ENCODE measurements around the gene TEX261. TPM values are rescaled to one million over a fixed set of nuclear protein-coding genes. Genes with fewer than 3 reads are reported as not detected.

The TEX261 gene
- total RNA-seq, 1 donor from 2014 or later: 63.3 TPM

DNA sequence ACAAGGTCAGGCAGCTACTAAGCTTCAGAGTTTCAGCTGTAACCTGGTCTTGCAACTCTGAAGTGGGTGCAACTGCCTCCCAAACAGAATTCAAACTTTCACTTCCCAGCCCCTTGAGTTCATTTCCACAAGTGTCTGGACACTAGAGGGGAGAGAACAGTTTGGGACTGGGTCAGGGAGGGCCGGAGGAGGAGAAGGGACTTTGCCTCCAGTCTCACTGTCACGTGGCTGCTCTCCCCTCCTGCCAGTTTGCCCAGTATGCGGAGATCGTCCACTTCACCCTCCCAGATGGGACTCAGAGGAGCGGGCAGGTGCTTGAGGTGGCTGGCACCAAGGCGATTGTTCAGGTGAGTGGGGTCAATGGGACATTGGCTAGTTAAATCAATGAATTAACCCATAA is 36.9 kb downstream of the TEX261 start:
- DNase-seq: no peak

DNA sequence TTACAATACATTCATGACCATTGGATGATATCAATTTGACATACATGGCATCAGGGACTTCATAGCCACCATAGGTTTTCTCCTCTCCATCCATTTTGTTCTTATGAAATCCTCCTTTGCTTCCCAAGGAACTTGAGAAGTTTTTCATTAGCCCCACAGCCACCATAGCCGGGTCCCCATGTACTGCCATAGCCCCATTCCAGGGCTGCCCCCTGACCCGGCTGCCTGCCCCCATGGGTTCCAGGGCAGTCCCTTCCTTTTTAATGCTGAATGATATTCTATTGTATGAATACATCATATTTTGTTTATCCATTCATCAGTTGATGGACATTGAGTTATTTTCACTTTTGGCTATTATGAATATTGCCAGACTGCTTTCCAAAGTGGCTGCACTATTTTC is 38.5 kb downstream of the TEX261 start:
- no peak for DNase-seq

DNA sequence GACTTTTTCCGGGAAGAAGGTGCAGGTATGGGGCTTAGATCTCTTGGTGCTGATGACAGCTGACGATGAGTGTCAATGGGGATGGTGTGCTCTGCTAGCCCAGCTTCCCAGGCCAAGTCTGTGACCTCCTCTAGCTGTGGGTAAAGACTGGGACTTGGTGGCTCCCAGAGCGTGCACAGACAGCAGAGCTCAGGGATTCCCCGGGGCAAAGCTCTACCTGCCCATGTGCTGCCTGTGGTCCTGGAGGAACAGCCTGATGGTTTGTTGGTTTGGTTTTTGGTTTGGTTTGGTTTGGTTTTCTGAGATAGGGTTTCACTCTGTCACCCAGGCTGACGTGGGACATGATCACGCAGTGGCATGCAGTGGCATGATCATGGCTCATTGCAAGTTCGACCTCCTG is 39.8 kb downstream of the TEX261 start:
- no peak for DNase-seq

DNA sequence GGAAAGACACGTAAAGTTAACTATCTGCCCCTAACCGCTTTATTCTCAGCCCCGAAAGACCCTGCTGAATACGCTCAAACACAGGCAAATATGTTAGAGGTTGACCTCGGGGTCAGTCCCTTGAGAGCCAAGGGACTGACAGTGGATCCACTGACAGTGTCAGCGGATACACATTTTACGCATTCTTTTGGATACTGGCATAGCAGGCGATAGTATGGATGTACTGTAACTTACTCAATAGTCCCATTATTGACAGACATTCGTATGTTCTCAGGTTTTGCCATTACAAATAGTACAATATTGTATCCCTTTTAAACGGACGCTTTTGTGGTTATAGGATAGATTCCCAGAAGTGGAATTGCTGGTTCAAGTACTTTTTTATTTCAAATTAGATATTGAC is 45.6 kb downstream of the TEX261 start:
- DNase-seq: no peak

DNA sequence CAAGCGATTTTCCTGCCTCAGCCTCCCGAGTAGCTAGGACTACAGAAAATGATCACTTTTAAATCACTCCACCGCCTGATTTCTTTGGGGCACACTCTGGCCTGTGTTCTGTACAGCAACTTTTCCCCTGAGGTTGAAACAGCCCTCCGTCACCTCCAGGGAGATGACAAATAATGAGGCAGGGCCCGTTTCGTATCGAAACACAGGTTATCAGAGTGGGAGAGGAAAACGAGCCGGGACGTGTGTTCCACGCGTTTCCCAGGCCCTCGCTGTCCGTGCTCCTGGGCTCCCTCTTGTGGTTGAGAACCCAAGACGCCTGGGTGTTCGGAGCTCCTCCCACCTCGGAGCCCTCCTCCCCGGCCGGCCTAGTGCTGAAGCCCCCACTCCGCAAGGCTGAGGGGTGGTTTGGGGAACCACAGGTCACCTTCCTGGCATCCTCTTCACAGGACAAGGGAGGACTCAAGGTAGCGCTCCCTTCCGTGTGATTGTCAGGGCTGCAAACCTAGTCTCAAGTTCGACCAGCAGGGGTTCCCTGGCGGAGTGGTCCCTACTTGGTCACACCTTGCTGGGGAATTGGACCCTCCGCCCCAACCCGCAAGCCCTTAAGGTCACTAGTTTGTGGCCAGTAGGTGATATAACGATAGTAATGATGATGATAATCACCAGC is 46.2 kb downstream of the TEX261 start:
- peak; percentile 91 for DNase-seq

DNA sequence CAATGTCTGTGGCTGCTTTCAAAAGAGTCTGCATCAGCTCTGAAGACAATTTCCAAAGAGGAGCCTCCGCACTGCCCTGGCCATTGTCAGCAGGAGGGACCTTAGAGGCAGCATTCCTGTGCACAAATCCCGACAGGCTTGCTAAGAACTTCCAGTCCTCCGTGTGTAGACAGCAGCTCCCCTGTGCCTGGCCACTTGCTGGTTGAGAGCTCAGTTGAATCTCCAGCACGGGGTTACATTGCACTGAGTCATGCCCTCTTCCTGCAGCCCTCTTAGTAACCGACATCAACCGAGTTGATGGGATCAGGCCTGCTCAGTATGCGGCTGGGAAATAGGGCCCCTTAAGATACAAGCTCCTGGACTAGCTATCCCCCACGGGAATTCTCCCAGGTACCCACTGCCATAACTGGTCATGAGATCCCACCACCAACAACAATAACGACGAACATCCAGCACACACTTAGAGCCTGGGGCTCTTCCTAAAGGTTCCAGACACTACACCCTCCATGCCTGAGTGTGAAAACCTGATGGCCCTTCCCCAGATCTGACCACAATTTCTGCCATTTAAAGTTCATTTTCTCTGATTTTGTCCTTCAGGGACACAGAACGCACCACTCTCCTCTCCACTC is 47.0 kb downstream of the TEX261 start:
- DNase-seq: no peak

DNA sequence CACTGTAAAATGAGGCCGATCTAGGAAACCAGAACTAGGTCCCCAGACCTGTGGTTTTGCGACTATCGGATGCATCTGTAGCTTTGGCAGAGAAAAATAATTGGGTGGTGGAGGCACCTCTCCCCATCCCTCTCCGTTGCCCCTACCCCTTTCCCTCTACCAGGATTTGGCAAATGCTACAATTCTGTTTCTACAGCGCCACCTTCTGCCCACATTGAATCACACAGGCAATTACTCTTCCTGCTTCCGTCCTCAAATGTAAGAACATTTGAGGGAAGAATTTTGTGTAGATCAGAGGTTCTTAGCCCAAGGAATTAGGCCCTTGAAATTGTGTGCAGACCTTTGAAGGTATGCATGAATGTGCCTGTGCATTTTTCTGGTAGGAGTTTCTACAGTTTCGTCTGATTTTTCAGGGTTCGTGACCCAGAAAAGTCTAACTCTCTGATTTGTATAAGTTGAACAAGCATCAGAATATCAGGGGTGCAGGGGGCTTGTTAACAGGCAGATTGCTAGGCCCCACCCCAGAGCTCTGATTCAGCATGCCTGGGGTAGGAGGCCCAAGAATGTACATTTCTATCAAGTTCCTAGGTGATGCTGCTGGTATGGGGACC is 47.7 kb downstream of the TEX261 start:
- peak; percentile 83 for DNase-seq

DNA sequence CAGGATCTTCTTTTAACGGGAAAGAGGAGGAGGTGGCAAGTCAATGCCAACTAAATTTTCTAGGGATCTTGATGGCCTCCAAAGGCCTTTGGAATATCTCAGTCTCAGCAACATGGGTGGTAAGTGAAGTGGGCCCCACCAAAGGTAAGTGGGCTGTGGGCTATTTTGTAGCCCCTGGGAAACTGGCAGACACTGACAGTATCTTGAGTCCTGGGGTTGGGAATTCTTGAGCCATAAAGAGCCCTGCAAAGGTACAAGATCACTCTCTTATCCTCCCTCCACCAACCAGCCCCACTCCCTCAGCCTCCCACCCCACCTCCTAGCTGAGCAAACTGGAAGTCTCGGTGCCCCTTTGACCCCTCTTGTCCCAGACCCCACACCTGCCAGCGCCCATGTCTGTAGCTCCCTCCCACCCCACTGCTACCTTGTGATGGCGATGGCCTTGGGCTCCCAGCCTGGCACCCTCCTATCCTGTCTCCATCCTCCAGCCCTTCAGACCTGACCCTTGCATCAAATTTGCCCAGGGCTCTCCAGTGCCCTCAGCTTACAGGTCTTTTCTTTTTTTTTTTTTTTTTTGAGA is 50.5 kb downstream of the TEX261 start:
- no peak for DNase-seq

DNA sequence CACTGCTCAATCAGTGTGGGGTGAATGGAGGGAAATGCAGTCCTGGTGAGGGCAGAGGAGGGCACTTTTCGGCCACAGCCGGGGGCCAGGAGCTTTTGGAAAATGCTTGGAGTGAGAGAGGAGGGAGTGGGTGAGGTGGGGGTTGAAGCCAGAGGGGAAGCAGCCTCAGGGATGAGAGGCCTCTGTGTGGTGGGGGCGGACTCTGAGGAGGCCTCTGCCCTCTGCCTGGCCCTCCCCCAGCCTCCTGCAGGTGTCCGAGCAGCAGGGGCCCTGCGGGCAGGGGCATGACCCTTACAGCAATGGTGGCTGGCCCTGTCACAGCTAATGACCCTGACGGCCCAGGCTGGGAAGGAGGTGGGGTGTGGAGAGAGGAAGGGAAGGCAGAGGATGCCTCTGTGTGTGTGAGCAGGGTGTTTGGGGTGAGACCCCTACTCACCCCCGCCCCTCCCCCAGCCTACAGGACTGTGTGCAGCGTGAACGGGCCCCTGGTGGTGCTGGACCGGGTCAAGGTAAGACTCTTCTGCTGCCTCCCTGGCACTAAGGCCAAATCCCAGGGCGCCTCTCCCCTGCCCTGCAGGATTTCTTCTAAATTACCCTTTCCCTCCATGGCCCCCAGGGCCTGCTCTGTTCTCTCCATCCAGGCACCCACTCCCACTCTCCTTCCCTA is 51.3 kb downstream of the TEX261 start:
- no peak for DNase-seq

DNA sequence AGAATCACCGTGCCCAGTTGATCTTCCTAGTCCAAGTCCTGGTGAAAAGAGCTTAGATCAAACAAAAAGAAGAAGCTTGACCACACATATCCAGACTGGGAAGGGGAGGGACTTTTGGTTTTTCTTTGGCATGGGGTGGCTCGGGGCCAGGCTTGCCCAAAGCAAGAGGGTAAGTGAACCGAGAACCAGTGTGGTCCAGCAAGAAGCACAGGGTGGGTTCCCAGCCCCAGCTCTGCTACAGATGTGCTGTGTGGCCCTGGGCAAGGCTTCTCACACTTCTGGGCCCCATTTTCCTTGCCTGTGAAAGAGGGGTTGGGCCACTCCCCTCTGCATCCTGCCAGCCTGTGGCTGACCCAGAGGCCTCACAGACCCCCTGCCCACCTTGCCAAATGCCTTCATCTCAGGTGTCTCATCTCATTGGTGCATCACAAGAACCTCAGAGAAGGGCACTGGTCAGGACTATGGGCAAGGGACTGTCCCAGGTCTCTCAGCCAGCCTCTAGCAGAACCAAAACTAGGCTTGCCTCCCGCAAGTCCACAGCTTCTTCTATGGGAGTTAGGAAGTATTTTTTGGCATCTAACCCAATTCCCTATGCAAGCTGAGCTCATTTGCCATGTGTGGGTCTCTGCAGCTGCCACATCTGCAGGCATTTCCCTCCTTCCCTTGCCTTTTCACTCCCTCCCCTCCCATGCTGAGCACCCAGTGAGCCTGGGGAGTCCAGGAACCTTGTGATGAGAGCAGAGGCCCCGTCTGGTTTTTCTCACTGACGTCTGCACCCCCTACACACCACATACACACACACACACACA is 52.1 kb downstream of the TEX261 start:
- DNase-seq: peak; percentile 74

DNA sequence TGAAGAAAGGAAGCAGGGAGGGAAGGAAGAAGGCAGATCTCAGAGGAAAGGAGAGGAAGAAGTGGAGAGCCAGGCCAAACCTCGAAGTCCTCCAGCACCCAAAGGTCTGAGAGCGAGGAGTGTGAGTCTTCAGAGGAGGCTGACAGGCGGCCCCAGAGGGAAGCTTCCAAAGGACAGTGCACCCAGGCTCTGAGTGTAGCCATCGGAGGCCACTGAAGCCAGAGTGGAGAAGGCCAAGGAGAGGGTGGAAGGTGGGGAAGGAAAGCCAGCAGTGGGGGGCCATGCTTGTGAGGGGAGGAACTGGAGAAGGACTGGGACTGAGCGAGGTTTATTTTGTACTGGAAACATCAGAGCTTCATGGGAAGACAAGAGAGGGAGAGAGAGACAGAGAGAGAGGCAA is 53.0 kb downstream of the TEX261 start:
- no peak for DNase-seq

DNA sequence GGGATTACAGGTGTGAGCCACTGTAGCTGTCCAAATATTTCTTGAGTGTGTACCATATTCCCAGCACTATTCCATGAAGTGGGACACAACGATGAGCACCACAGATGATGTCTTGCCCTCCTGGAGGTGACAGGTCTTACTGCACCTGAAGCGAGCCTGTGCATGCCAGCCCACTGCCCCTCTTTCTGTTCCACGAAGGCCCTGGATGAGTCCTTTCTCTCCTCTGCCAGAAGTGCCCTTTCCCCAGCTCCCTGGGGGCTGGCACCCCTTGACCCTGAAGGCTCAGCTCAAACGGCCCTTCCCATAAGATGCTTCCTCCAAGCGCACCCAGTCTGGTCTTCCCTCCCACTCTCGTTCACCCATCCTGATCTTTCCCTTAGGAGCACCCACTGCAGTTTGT is 53.5 kb downstream of the TEX261 start:
- no peak for DNase-seq

DNA sequence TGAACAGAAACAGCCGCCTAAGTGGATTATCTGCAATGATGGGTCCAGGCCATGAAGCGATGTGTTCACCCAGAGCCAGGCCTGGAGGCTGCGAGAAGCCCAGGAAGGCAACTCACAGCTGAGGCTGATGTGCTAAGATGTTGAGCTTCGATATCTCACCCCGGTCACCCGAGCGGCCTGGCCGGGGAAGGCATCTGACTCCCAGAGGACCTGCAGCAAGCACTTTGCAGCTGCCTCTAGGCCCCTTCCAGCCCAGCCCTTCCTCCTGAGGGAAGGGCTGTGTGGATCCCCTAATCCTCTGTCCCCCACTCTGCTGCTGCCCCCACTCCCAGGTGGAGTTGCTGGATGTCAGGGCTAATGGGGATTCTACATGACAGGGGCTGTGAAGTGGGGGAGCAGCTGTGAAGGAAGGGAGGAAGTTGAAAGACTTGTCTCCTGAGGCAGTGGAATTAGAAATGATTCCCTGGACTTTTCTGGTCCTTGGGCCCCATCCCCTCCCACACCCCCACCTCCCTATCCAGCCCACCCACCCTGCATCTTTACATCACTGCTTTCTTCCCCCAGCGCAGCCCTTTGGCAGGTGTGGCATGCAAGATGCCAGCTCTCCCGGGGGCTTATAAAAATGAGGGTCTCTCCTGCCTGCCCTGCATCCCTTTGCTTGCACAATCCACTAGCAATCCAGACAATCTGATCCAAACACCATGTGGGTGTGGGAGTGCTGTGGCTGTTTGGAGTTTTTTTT is 54.7 kb downstream of the TEX261 start:
- DNase-seq: no peak

DNA sequence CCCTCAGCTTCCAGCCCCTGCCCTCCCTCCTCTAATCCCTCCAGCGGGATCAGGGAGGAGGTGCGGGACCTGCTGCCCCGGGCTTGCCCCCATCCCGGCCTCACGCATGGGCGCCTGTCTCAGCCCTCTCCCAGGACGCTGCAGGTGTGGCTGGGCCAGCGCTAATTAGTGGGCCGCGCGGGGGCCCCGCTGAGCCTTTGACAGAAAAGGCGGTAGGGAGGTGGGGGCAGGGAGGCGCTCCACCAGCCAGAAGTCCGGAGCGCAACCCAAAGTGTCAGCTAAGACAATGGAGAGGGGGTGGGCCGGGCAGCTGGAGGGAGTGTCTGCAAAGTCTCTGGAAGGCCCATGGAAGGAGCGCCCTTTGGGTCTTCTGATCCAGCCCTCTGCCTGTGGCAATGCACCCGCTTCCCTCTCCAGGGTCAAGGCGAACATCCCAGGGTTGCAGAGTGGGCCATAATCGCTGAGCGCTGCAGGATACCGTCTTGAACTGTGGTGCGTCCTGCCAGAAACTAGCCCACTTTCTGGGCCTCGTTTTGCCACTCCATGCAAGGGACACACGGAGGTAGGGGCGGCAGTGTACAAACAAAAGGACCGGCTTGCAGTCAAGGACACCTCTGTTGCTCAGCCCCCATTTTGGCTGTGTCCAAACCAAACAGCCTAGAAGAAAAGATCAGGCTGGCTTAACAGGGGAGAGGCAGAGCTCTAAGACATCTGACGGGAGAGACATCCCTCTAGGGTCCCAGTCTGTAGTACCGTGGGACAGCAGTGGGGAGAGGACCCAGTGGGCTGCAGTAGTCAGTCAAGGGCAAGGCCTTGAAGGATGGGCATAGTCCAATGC is 55.5 kb downstream of the TEX261 start:
- no peak for DNase-seq

DNA sequence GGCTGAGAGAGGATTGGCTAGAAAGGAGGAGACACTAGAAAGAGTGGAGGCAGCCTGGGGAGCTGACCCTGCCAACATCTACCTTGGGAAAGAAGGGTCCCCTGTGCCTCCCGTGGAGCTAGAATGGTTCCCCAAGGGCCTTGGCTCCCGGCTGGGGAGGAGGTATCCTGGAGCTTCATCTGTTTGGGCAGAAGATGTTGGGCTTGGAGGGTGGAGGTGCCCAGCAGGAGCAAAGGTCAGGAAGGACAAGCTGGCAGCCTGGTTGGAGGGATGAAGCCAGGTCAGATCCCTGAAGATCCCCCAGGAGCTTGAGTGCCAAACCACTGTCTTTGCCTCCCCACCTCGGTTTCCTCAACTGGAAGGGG is 56.1 kb downstream of the TEX261 start:
- no peak for DNase-seq

DNA sequence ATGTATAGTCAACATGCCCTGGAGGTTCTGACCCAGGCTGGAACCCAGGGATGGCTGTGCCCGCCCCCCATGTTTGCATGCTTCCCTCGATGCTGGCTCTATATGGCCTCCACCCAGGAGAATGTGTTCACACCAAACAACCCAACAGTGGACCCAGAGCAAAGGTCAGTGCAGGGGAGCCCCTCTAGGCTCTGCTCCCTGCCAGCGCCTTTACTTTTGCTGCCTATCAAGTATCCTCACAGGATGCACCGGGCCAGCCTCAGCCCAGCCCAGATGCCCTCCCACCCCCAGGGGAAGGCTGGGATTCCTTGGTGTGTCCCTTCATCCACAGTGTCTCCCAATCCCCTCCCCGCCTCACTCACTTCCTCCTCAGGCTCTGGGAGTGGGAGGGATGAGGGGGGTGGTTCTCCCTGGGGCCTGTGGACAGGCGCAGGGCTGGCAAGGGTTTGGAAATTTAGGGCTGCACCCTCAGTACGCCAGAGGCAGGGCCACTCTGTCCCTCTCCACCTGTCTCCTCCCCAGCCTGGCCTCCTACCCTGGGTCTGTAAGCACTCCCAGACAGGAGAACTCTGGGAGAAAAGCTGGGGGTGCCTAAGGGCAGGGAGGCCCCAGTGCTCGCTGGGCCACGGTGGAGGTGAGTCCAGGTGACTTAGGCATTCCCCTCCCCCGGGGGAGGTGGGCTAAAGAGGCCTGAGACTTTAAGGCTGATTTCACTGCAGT is 56.6 kb downstream of the TEX261 start:
- no peak for DNase-seq

DNA sequence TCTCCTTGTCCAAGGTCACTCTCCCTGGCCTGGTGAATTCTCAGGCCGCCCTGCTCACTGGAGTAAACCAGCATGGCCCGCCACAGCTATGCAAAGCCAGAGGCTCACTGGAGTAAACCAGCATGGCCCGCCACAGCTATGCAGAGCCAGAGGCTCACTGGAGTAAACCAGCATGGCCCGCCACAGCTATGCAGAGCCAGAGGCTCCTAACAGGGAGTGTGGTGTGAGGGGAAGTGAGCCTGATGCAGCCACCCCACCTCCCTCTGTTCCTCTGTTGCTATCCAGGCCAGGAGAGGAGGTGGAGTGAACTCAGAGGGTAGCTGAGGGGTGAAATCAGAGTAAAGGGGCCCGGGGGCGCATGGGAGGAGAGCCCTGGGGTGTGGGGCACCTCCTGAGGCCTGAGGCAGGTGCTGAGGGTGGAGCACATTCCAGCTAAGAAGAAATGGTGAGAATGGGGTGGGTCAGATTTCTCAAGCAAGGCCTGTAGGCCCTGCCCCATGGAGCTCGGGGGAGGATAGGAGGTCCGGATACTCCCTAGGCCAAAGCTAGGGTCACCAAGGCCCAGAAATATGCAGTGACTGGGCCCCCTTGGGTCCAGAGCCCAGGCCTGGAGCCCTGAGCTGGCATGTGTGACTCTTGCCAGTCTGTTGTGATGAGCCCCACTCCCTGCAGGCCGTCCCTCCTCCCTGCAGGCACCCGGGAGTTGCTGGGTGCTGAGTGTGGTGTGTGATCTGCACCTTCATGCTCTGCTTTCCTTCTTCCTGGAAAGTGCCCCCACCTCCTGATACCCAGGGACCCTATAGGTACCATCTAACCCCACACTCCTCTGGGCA is 57.5 kb downstream of the TEX261 start:
- no peak for DNase-seq

DNA sequence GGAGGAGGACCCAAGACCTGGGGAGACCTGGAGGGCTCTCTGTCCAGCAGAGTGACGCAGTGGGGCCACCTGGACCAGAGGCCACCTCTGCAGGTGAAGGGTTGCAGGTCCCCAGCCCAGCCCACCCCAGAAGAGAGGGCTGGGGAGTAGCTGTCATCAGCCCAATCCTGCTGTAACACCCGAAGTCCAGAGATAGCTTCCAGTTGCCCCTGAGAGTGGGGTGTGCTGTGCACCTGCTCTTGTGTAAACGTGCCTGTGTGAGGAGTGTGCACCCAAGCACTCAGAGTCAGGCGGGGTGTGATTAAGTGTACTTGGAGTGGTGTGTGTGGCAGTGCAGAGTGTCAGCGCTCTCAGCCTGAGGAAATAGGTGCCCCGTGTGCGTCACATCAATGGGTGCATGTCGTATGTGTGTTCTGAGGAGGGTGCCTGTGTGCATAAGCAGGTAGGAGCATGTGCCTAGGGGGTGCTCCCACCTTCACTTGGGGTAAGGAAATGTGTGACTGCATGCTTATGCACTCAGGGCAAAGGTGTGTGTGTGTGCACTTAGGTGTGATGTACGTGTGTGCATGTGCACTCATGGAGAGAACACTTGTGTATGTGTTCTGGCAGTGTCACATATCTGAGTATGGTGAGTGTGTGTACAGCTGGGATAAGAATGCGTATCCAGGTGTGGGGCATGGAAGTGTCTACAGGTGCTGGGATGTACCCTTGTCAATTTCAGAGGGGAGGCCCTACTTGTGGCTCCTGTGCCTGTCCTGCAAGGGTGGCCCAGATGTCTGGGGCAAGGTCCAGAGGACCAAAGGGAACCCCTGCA is 58.3 kb downstream of the TEX261 start:
- DNase-seq: no peak
